GM12878 (cell line): ENCODE results near the gene STXBP1. TPM values are rescaled to one million over a fixed set of nuclear protein-coding genes. Genes with fewer than 3 reads are reported as not detected.

ENCODE experiments used
- ATAC-seq: fragments of 200-7000 bp; cut with Tn5 transposase; 3 replicates; pipeline ENCODE4 v1.9.1; 2020; ENCODE audit warnings: mild to moderate bottlenecking, moderate library complexity
- BruUV-seq: library from RNA; stranded (reverse); fragments of 400-500 nt; replicated peaks from 2 replicates; lab custom pipeline; 2021; lab: Mats Ljungman, UMichigan
- CTCF ChIA-PET: fragments of 300-600 bp; sonication (Branson Sonifier 250); formaldehyde crosslinking; extraction: SDS; loops from one replicate; lab custom pipeline; 2021; ENCODE audit warnings: inconsistent platforms; lab: Yijun Ruan, JAX
- POLR2A ChIA-PET: fragments of 350-600 bp; formaldehyde crosslinking; extraction: SDS; loops from one replicate; lab custom pipeline; 2021; ENCODE audit warnings: inconsistent platforms; lab: Charles Lee
- RAD21 ChIA-PET: fragments of 300-600 bp; sonication (Branson Sonifier 250); formaldehyde crosslinking; loops from one replicate; lab custom pipeline; 2023; ENCODE audit warnings: antibody characterized with exemption; ENCODE audit not compliant: unreplicated experiment; lab: Charles Lee
- SMC1A ChIA-PET: fragments of 300-600 bp; sonication (Branson Sonifier 250); formaldehyde crosslinking; loops from one replicate; lab custom pipeline; 2023; ENCODE audit not compliant: unreplicated experiment, uncharacterized antibody; lab: Charles Lee
- DNase-seq: peaks from one replicate; pipeline ENCODE4 v3.0.0-alpha.2; 2011; ENCODE audit warnings: low read depth, low spot score
- FAIRE-seq: peaks from 3 replicates; lab custom pipeline; 2011; peaks lifted over from hg19 to GRCh38; lab: Jason Lieb, UNC
- H2AFZ ChIP-seq: 2 replicates; pipeline ENCODE4 v1.6.0; 2011; ENCODE audit warnings: low read depth, low read length, control low read depth; ENCODE audit not compliant: control insufficient read depth
- H3K27ac ChIP-seq: 2 replicates; pipeline ENCODE4 v1.5.1; 2011; ENCODE audit warnings: control low read depth; ENCODE audit not compliant: control insufficient read depth, insufficient read depth
- H3K27me3 ChIP-seq, 2 experiments: replicated peaks in 1 of 2; 2 replicates each; pipeline versions ENCODE4 v1.6.0 to v1.6.1; 2011; ENCODE audit warnings: low read length in 1 of 2; ENCODE audit not compliant: control insufficient read depth in 2 of 2, insufficient read depth in 2 of 2
- H3K36me3 ChIP-seq, 2 experiments: 2 replicates each; pipeline ENCODE4 v1.5.1; 2011; ENCODE audit warnings: low read length in 1 of 2; ENCODE audit not compliant: control insufficient read depth in 2 of 2, insufficient read depth in 2 of 2
- H3K4me1 ChIP-seq: 2 replicates; pipeline ENCODE4 v1.6.1; 2011; ENCODE audit warnings: mild to moderate bottlenecking, low read length, moderate library complexity, mixed read lengths; ENCODE audit not compliant: control insufficient read depth, insufficient read depth
- H3K4me2 ChIP-seq: 2 replicates; pipeline ENCODE4 v1.6.0; 2011; ENCODE audit warnings: control low read depth; ENCODE audit not compliant: control insufficient read depth, insufficient read depth
- H3K4me3 ChIP-seq: fragments of 200-600 bp; sonication (generic); 2 replicates; pipeline ENCODE4 v1.5.1; 2016
- H3K79me2 ChIP-seq: 2 replicates; pipeline ENCODE4 v1.6.0; 2011; ENCODE audit warnings: low read length; ENCODE audit not compliant: control insufficient read depth, insufficient read depth
- H3K9ac ChIP-seq: 2 replicates; pipeline ENCODE4 v1.8.0; 2011; ENCODE audit warnings: low read length, control low read depth, mixed read lengths; ENCODE audit not compliant: control insufficient read depth, insufficient read depth
- H3K9me3 ChIP-seq: replicated peaks from 3 replicates; pipeline ENCODE4 v1.5.1; 2011; ENCODE audit warnings: mild to moderate bottlenecking, low read length; ENCODE audit not compliant: control insufficient read depth, insufficient read depth
- H4K20me1 ChIP-seq: 2 replicates; pipeline ENCODE4 v1.6.0; 2011; ENCODE audit not compliant: control insufficient read depth, insufficient read depth
- CBX3 ChIP-seq: fragments of 200-600 bp; sonication (generic); IDR thresholded peaks from 2 replicates; pipeline ENCODE4 v1.6.1; 2016; ENCODE audit warnings: low read depth, borderline replicate concordance
- GABPA ChIP-seq: IDR thresholded peaks from 2 replicates; pipeline ENCODE4 v1.6.1; 2014; ENCODE audit warnings: antibody characterized with exemption, low read depth, mild to moderate bottlenecking, inconsistent platforms
- GATAD2B ChIP-seq: fragments of 450-650 bp; conservative IDR thresholded peaks from 2 replicates; pipeline ENCODE4 v1.6.1; 2017; ENCODE audit warnings: low read depth, mild to moderate bottlenecking, moderate library complexity
- HDAC6 ChIP-seq: fragments of 200-600 bp; sonication (generic); IDR thresholded peaks from one replicate; pipeline ENCODE4 v1.8.0; 2017; ENCODE audit warnings: antibody characterized with exemption; ENCODE audit not compliant: unreplicated experiment
- JUND ChIP-seq: IDR thresholded peaks from 2 replicates; pipeline ENCODE4 v1.6.1; 2012; ENCODE audit warnings: low read depth, mild to moderate bottlenecking, low read length, improper control_type of control experiment, moderate library complexity
- MXI1 ChIP-seq: fragments of 150-350 bp; IDR thresholded peaks from 2 replicates; pipeline ENCODE4 v1.6.1; 2011; ENCODE audit warnings: low read depth, mild to moderate bottlenecking, inconsistent platforms, low read length, improper control_type of control experiment
- NR2C1 ChIP-seq: fragments of 450-650 bp; IDR thresholded peaks from 2 replicates; pipeline ENCODE4 v1.6.1; 2017; ENCODE audit warnings: antibody characterized with exemption, mild to moderate bottlenecking, moderate library complexity
- POLR2AphosphoS5 ChIP-seq: IDR thresholded peaks from 2 replicates; pipeline ENCODE4 v1.6.1; 2011; ENCODE audit warnings: mild to moderate bottlenecking, low read length, inconsistent platforms
- RELA ChIP-seq: fragments of 450-650 bp; IDR thresholded peaks from 2 replicates; pipeline ENCODE4 v1.8.0; 2014; ENCODE audit warnings: borderline replicate concordance; ENCODE audit not compliant: partially characterized antibody
- SMAD5 ChIP-seq: IDR thresholded peaks from 2 replicates; pipeline ENCODE4 v1.6.1; 2016; ENCODE audit warnings: antibody characterized with exemption, low read depth
- SPI1 ChIP-seq: IDR thresholded peaks from 2 replicates; pipeline ENCODE4 v1.6.1; 2011; ENCODE audit warnings: low read depth, mild to moderate bottlenecking, low read length, moderate library complexity, borderline replicate concordance; ENCODE audit not compliant: insufficient read depth
- TARDBP ChIP-seq: IDR thresholded peaks from 2 replicates; pipeline ENCODE4 v1.6.1; 2016; ENCODE audit warnings: borderline replicate concordance
- ZNF207 ChIP-seq: fragments of 450-650 bp; IDR thresholded peaks from 2 replicates; pipeline ENCODE4 v1.6.1; 2014; ENCODE audit warnings: antibody characterized with exemption, mild to moderate bottlenecking, borderline replicate concordance
- ZNF217 ChIP-seq: fragments of 450-650 bp; IDR thresholded peaks from 2 replicates; pipeline ENCODE4 v1.6.1; 2017; ENCODE audit warnings: antibody characterized with exemption, mild to moderate bottlenecking
- ZNF622 ChIP-seq: fragments of 450-650 bp; IDR thresholded peaks from 2 replicates; pipeline ENCODE4 v1.6.1; 2017; ENCODE audit warnings: mild to moderate bottlenecking, inconsistent platforms
- WGBS: methylation state at CpG from one replicate; pipeline ENCODE4 v1.1.6; 2016; ENCODE audit warnings: low lambda C conversion rate; ENCODE audit not compliant: insufficient replicate concordance, insufficient coverage; ENCODE audit errors: missing lambda C conversion rate; 5-methylcytosine and 5-hydroxymethylcytosine counted together
- in situ Hi-C: fragments of 300-500 bp; cut with MboI; formaldehyde crosslinking; loops from 9 replicates; pipeline ENCODE4 v1.14.3; 2018; ENCODE audit warnings: mixed read lengths
- intact Hi-C: fragments of 100-400 bp; cut with micrococcal nuclease; formaldehyde crosslinking; loops from one replicate; pipeline ENCODE4 v1.14.2; 2022; ENCODE audit not compliant: unreplicated experiment
- polyA plus RNA-seq, 11 experiments: library from polyadenylated mRNA; depleted of rRNA in 4 of 11; unstranded in 6 of 11; stranded (reverse) in 5 of 11; fragments of >200 nt; fragmentation: Nextera tagmentation in 4 of 11; fragmentation: Illumina TruSeq in 1 of 11; extraction: Ambion mirVana in 4 of 11; extraction: Trizol in 1 of 11; gene quantifications; 1 replicate in 1 of 11; 2 replicates in 10 of 11; pipeline versions ENCODE4 v1.2.1 to v1.2.3, GENCODE V29; 2011 to 2016; ENCODE audit warnings: inconsistent platforms in 2 of 11, missing spikeins in 2 of 11, low read depth in 1 of 11
- total RNA-seq, 4 experiments: library from RNA; depleted of rRNA in 3 of 4; stranded (reverse); fragments of >200 nt in 3 of 4; fragmentation: Illumina TruSeq in 1 of 4; extraction: Trizol in 1 of 4; gene quantifications; 2 replicates each; pipeline versions ENCODE4 v1.2.1 to v1.2.3, GENCODE V29; 2013 to 2021

The STXBP1 gene
- total and polyA plus RNA-seq, 10 of the 15 experiments (the other 5 are each of a cell fraction or from before 2014, with no cell fraction given): 0.08 to 0.85 (median 0.31) TPM; not detected in 3

GRCh38 chr9:127708952-127709587 lies 97.0 kb downstream of the STXBP1 start:
- no peaks in the 10 kb centered on the region for H3K79me2 ChIP-seq
- ATAC-seq (no peak), DNase-seq (no peak), FAIRE-seq (no peak)
- no peaks in the 10 kb centered on the region; the same call in 2 of the 3 replicates for H3K9me3 ChIP-seq
- CTCF ChIA-PET: interaction anchor here (1.6 kb wide), 2 partner anchors 26 to 119 kb away, joined by 3 to 5 read pairs; partner anchors contain the start of gene TOR2A
- H4K20me1 ChIP-seq: no peaks in the 10 kb centered on the region
- no peak for TF ChIP-seq ZNF622
- TF ChIP-seq SMAD5: no peak
- no peak for TF ChIP-seq TARDBP
- TF ChIP-seq JUND: no peak
- no peak for TF ChIP-seq MXI1
- TF ChIP-seq HDAC6: no peak
- no peak for TF ChIP-seq ZNF207
- TF ChIP-seq NR2C1: no peak
- no peak for TF ChIP-seq GABPA
- no peak for TF ChIP-seq SPI1
- TF ChIP-seq CBX3: no peak
- TF ChIP-seq POLR2AphosphoS5: no peak
- TF ChIP-seq GATAD2B: no peak
- no peak for TF ChIP-seq ZNF217
- TF ChIP-seq RELA: no peak
- H3K27me3 ChIP-seq: peaks cover 0 to 2% of the 10 kb centered on the region in 2 experiments; a peak in 2 of 4 replicates
- in situ Hi-C loops: no loop called here
- SMC1A ChIA-PET: no interaction called here
- no peaks in the 10 kb centered on the region; a peak in 1 of 4 replicates for H3K36me3 ChIP-seq
- RAD21 ChIA-PET: no interaction called here
- POLR2A ChIA-PET: no interaction called here
- H3K4me2 ChIP-seq: no peak overlapping the region
- BruUV-seq: no TSS peak
- intact Hi-C loops: no loop called here
- WGBS: 83% methylated on average over 8 of the region's 8 CpGs
- no peak overlapping the region for H2AFZ ChIP-seq
- no peak overlapping the region for H3K4me3 ChIP-seq
- H3K27ac ChIP-seq: no peak overlapping the region
- peaks cover 3% of the 10 kb centered on the region; the same call in 1 of the 2 replicates for H3K4me1 ChIP-seq
- H3K9ac ChIP-seq: no peak overlapping the region
